Lower lobe of right lung (tissue), 2 donors: ENCODE measurements around the gene C6orf15. TPM values are rescaled to one million over a fixed set of nuclear protein-coding genes. Genes with fewer than 3 reads are reported as not detected.

Source experiments
- ATAC-seq, 2 donors: fragments of 200-7000 bp; cut with Tn5 transposase; one replicate each; pipeline ENCODE4 v1.9.1; 2020 to 2022; ENCODE audit warnings: mild to moderate bottlenecking in 2 of 2, moderate library complexity in 2 of 2
- DNase-seq: peaks from one replicate; pipeline ENCODE4 v3.0.0-alpha.2; 2020
- H3K27ac ChIP-seq: fragments of 200-600 bp; one replicate; pipeline ENCODE4 v1.8.0; 2022
- H3K27me3 ChIP-seq: fragments of 200-600 bp; one replicate; pipeline ENCODE4 v1.8.0; 2022; ENCODE audit warnings: low read depth
- H3K36me3 ChIP-seq: fragments of 200-600 bp; one replicate; pipeline ENCODE4 v1.8.0; 2022; ENCODE audit warnings: mild to moderate bottlenecking
- H3K4me1 ChIP-seq: fragments of 200-600 bp; one replicate; pipeline ENCODE4 v1.8.0; 2022
- H3K4me3 ChIP-seq: fragments of 200-600 bp; one replicate; pipeline ENCODE4 v1.8.0; 2022; ENCODE audit warnings: mild to moderate bottlenecking
- H3K9me3 ChIP-seq: fragments of 200-600 bp; one replicate; pipeline ENCODE4 v1.8.0; 2022
- CTCF ChIP-seq: fragments of 200-600 bp; IDR thresholded peaks from one replicate; pipeline ENCODE4 v1.8.0; 2022; ENCODE audit warnings: antibody characterized with exemption, mild to moderate bottlenecking
- intact Hi-C: fragments of 100-400 bp; cut with DNase I; formaldehyde crosslinking; loops from one replicate; pipeline ENCODE4 v1.11.0; 2022
- total RNA-seq: library from RNA; stranded (reverse); fragmentation: NEBNext Ultra II Directional; extraction: Animal tissue kit (Norgen Biotek cat#: 25700); gene quantifications from one replicate; pipeline ENCODE4 v1.2.1, GENCODE V29; 2021
- donor health status: DM: no; HTN: yes; CAD: no; lungs with severe emphysema.

The C6orf15 gene
- total RNA-seq, 1 donor from 2014 or later = not detected

- intact Hi-C loops = no loop called here
- Histone ChIP-seq H3K36me3 (no peaks in the 10 kb centered on the region), H3K4me1 (peaks cover 17% of the 10 kb centered on the region), H3K27ac (no peak overlapping the region), H3K27me3 (no peaks in the 10 kb centered on the region), H3K9me3 (no peaks in the 10 kb centered on the region), H3K4me3 (no peak overlapping the region)
- TF ChIP-seq CTCF = no peak
- no peak for ATAC-seq
- no peak for DNase-seq
Observed at GRCh38 chr6:31125586-31126363, 13.4 kb upstream of the C6orf15 start.

GRCh38 chr6:31125162-31125561 is 12.8 kb upstream of the C6orf15 start:
- intact Hi-C loops = no loop called here
- DNase-seq (peak; percentile 61), ATAC-seq (peak; percentile 64 to 74)
- no peak for TF ChIP-seq CTCF
- Histone ChIP-seq H3K36me3 (no peaks in the 10 kb centered on the region), H3K27ac (no peak overlapping the region), H3K9me3 (no peaks in the 10 kb centered on the region), H3K27me3 (no peaks in the 10 kb centered on the region), H3K4me1 (peaks cover 17% of the 10 kb centered on the region), H3K4me3 (no peak overlapping the region)

- TF ChIP-seq CTCF = no peak
- H3K4me3 ChIP-seq = no peak overlapping the region
- no peaks in the 10 kb centered on the region for H3K27me3 ChIP-seq
- no peak overlapping the region for H3K27ac ChIP-seq
- intact Hi-C loops = no loop called here
- DNase-seq (peak; percentile 63), ATAC-seq (peak; percentile 24 to 81)
- H3K4me1 ChIP-seq = peaks cover 17% of the 10 kb centered on the region
- H3K9me3 ChIP-seq = no peaks in the 10 kb centered on the region
- no peaks in the 10 kb centered on the region for H3K36me3 ChIP-seq
Observed at GRCh38 chr6:31122791-31123706, 10.7 kb upstream of the C6orf15 start.

GRCh38 chr6:31121131-31121790 is 8.9 kb upstream of the C6orf15 start:
- ATAC-seq (no peak), DNase-seq (no peak)
- no peak for TF ChIP-seq CTCF
- Histone ChIP-seq H3K27ac (no peak overlapping the region), H3K4me3 (no peak overlapping the region), H3K4me1 (peaks cover 17% of the 10 kb centered on the region), H3K36me3 (no peaks in the 10 kb centered on the region), H3K27me3 (no peaks in the 10 kb centered on the region), H3K9me3 (no peaks in the 10 kb centered on the region)
- intact Hi-C loops = no loop called here

GRCh38 chr6:31120151-31120915 is 8.0 kb upstream of the C6orf15 start, which contains the start of gene CDSN:
Gene CDSN, minus strand, starts transcription at chr6:31120446. Its CDS starts 27 bp downstream, at chr6:31120419.
- TF ChIP-seq CTCF = no peak
- no peak for ATAC-seq
- H3K9me3 ChIP-seq = no peaks in the 10 kb centered on the region
- no peak within 1 kb of the TSS for H3K4me3 ChIP-seq
- H3K36me3 ChIP-seq = no peaks in the 10 kb centered on the region
- H3K4me1 ChIP-seq = peaks cover 23% of the 10 kb centered on the region
- H3K27me3 ChIP-seq = no peaks in the 10 kb centered on the region
- intact Hi-C loops = no loop called here
- H3K27ac ChIP-seq = no peak within 1 kb of the TSS
- DNase-seq = no peak
